Measurements from ENCODE around the gene MEF2D.

GRCh38 chr1:156527584-156527983, 27.0 kb upstream of the MEF2D start:
- TF ChIP-seq CTCF (IDR thresholded peaks at IDR 0.05; ENCODE audit: low read length) (no peak), EZH2 (IDR thresholded peaks at IDR 0.05; ENCODE audit: borderline replicate concordance, low read length) (no peak)
